Measurements from ENCODE around the gene MS4A6E.
"Not testable (repeated sequence)": the region's sequence is repeated elsewhere in the genome, so short reads cannot be mapped to it uniquely, and the experiment has no call there.

Gene MS4A6E

GRCh38 chr11:60326955-60327354 is at the start of gene MS4A6E:
Gene MS4A6E, plus strand, starts transcription at chr11:60327255. Its CDS starts 7,641 bp downstream, at chr11:60334896.
- no peaks in the 10 kb centered on the region for H3K27me3 ChIP-seq
- H3K27ac ChIP-seq = no peak within 1 kb of the TSS
- no peak within 1 kb of the TSS for H3K4me3 ChIP-seq (ENCODE audit: low read depth in 1 of 2, low read length in 1 of 2)
- H3K4me1 ChIP-seq (ENCODE audit: control insufficient read depth in 1 of 2, insufficient read depth in 1 of 2, low read depth in 1 of 2, low read length in 1 of 2) = no peaks in the 10 kb centered on the region
- no peaks in the 10 kb centered on the region for H3K9me3 ChIP-seq
- H3K36me3 ChIP-seq = no peaks in the 10 kb centered on the region
- no peak for TF ChIP-seq CTCF (IDR thresholded peaks at IDR 0.05)

GRCh38 chr11:60280412-60280811 is 46.6 kb upstream of the MS4A6E start, which contains the start of gene MS4A4A:
Gene MS4A4A, plus strand, starts transcription at chr11:60280666. Its CDS starts 10 bp downstream, at chr11:60280676.
- TF ChIP-seq CTCF (IDR thresholded peaks at IDR 0.05) = no peak
- Histone ChIP-seq H3K27me3 (no peaks in the 10 kb centered on the region), H3K4me1 (ENCODE audit: control insufficient read depth in 1 of 2, insufficient read depth in 1 of 2, low read depth in 1 of 2, low read length in 1 of 2) (peaks cover 10 to 18% of the 10 kb centered on the region in 2 experiments), H3K9me3 (no peaks in the 10 kb centered on the region), H3K4me3 (ENCODE audit: low read depth in 1 of 2, low read length in 1 of 2) (no peak within 1 kb of the TSS), H3K27ac (no peak within 1 kb of the TSS), H3K36me3 (no peaks in the 10 kb centered on the region)

- H3K27me3 ChIP-seq = no peaks in the 10 kb centered on the region
- H3K9me3 ChIP-seq = no peaks in the 10 kb centered on the region
- H3K4me1 ChIP-seq (ENCODE audit: control insufficient read depth in 1 of 2, insufficient read depth in 1 of 2, low read depth in 1 of 2, low read length in 1 of 2) = peaks cover 10 to 18% of the 10 kb centered on the region in 2 experiments
- no peak for TF ChIP-seq CTCF (IDR thresholded peaks at IDR 0.05)
- no peak overlapping the region for H3K27ac ChIP-seq
- H3K4me3 ChIP-seq (ENCODE audit: low read depth in 1 of 2, low read length in 1 of 2) = no peak overlapping the region
- H3K36me3 ChIP-seq = no peaks in the 10 kb centered on the region
These were observed 45.6 kb upstream of the MS4A6E start for GRCh38 chr11:60281485-60281884.

GRCh38 chr11:60282286-60282685 is 44.8 kb upstream of the MS4A6E start:
- Histone ChIP-seq H3K27me3 (no peaks in the 10 kb centered on the region), H3K9me3 (no peaks in the 10 kb centered on the region), H3K4me3 (ENCODE audit: low read depth in 1 of 2, low read length in 1 of 2) (no peak overlapping the region), H3K4me1 (ENCODE audit: control insufficient read depth in 1 of 2, insufficient read depth in 1 of 2, low read depth in 1 of 2, low read length in 1 of 2) (peaks cover 10 to 18% of the 10 kb centered on the region in 2 experiments), H3K27ac (no peak overlapping the region), H3K36me3 (no peaks in the 10 kb centered on the region)
- no peak for TF ChIP-seq CTCF (IDR thresholded peaks at IDR 0.05)

- H3K27ac ChIP-seq; H3K4me3 ChIP-seq (ENCODE audit: low read depth in 1 of 2, low read length in 1 of 2); H3K9me3 ChIP-seq; H3K36me3 ChIP-seq; H3K27me3 ChIP-seq: not testable (repeated sequence)
- H3K4me1 ChIP-seq (ENCODE audit: control insufficient read depth in 1 of 2, insufficient read depth in 1 of 2, low read depth in 1 of 2, low read length in 1 of 2) = peaks cover 4 to 15% of the 10 kb centered on the region in 2 experiments
These were observed 41.5 kb upstream of the MS4A6E start for GRCh38 chr11:60285411-60286126.

- Histone ChIP-seq H3K36me3 (no peaks in the 10 kb centered on the region), H3K27ac (no peak overlapping the region), H3K4me1 (ENCODE audit: control insufficient read depth in 1 of 2, insufficient read depth in 1 of 2, low read depth in 1 of 2, low read length in 1 of 2) (peaks cover 3 to 12% of the 10 kb centered on the region in 2 experiments), H3K4me3 (ENCODE audit: low read depth in 1 of 2, low read length in 1 of 2) (no peak overlapping the region), H3K27me3 (no peaks in the 10 kb centered on the region), H3K9me3 (no peaks in the 10 kb centered on the region)
- no peak for TF ChIP-seq CTCF (IDR thresholded peaks at IDR 0.05)
These were observed 38.5 kb upstream of the MS4A6E start for GRCh38 chr11:60288531-60288930.

All from neutrophil (primary cell).